ENCODE data around the gene XYLB. TPM values are rescaled to one million over a fixed set of nuclear protein-coding genes. Genes with fewer than 3 reads are reported as not detected.

Gene XYLB
- total and polyA plus RNA-seq, 9 donors: 1.4 to 7.0 (median 3.8) TPM

DNA sequence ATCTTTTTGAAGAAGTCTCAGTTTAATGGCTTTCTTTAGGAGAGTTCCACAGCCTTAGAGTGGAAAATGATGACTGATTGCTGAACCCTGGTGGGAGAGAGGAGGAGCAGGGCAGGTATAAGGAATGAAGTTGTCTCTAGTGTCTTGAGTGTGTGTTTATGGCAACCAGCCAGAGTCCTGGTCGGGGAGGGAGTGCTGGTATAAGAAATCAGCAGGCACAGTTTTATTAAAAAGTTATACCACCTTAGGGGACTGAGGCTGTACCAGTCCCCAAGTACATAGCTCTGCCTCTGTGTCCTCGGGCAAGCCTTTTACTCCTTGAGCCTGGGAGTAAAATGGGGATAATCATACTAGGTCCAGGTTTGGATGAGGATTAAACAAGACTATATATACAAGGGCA is 34.6 kb upstream of the XYLB start:
- Histone ChIP-seq H3K4me1 (ENCODE audit: insufficient read depth) (no peaks in the 10 kb centered on the region), H3K9me3 (no peaks in the 10 kb centered on the region), H3K27ac (no peak overlapping the region), H3K27me3 (no peaks in the 10 kb centered on the region), H3K4me3 (no peak overlapping the region), H3K36me3 (no peaks in the 10 kb centered on the region)
- intact Hi-C loops (cut with DNase I): no loop called here
- DNase-seq: no peak
- 56 to 67% (median 57%) methylated on average over 2 of the region's 2 CpGs for WGBS, 3 donors
- no peak for TF ChIP-seq CTCF (IDR thresholded peaks at IDR 0.05)
- no peak for TF ChIP-seq EP300 (IDR thresholded peaks at IDR 0.05)
- TF ChIP-seq POLR2A (IDR thresholded peaks at IDR 0.05): no peak

DNA sequence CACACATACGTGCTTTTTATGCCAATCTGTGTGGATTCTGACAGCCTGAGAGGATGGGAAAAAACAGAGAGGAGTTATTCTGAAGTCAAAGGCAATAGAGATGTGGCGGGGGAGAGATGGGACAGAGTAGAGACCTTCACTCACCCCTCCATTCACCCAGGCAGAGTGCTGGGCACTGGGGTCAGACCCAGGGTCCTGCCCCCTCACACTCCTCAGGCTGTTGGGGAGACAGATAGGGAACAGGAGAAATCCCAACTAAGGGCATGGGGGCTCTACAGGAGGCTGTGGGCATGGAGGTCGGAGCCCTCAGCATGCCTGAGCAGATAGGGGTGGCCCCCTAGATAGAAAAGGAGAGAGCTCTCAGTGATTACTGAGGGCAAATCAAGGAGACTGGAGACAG is 34.2 kb upstream of the XYLB start:
- Histone ChIP-seq H3K9me3 (no peaks in the 10 kb centered on the region), H3K27me3 (no peaks in the 10 kb centered on the region), H3K4me3 (no peak overlapping the region), H3K27ac (no peak overlapping the region), H3K36me3 (no peaks in the 10 kb centered on the region), H3K4me1 (ENCODE audit: insufficient read depth) (no peaks in the 10 kb centered on the region)
- TF ChIP-seq CTCF (IDR thresholded peaks at IDR 0.05) (no peak), POLR2A (IDR thresholded peaks at IDR 0.05) (no peak), EP300 (IDR thresholded peaks at IDR 0.05) (no peak)
- 86 to 95% (median 90%) methylated on average over 3 of the region's 3 CpGs for WGBS, 3 donors
- intact Hi-C loops (cut with DNase I): no loop called here
- no peak for DNase-seq

- H3K4me1 ChIP-seq (ENCODE audit: insufficient read depth): no peaks in the 10 kb centered on the region
- intact Hi-C loops (cut with DNase I): no loop called here
- TF ChIP-seq POLR2A (IDR thresholded peaks at IDR 0.05) (no peak), CTCF (IDR thresholded peaks at IDR 0.05) (no peak), EP300 (IDR thresholded peaks at IDR 0.05) (no peak)
- no peaks in the 10 kb centered on the region for H3K9me3 ChIP-seq
- H3K4me3 ChIP-seq: no peak overlapping the region
- no peak for DNase-seq
- no peak overlapping the region for H3K27ac ChIP-seq
- 68 to 77% (median 77%) methylated on average over 5 of the region's 5 CpGs for WGBS, 3 donors
- no peaks in the 10 kb centered on the region for H3K36me3 ChIP-seq
- no peaks in the 10 kb centered on the region for H3K27me3 ChIP-seq
These were observed 33.3 kb upstream of the XYLB start for GRCh38 chr3:38313263-38313662.

DNA sequence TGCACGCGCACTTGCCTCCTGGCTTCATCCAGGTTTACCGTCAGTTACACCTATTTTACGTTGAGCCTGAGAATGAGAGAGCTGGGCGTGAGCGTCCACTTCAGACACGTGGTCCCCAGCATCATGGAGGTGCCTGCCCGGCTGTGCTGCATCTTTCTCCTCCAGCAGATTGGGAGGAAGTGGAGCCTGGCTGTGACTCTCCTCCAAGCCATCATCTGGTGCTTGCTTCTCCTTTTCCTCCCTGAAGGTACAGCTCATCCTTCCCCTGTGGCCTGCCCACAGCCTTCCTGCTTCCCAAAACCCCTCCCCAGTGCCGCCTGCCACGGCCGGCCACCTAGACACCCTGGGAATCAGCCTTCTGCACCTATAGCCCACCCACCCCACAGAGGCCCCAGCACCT is 32.9 kb upstream of the XYLB start:
- Histone ChIP-seq H3K4me3 (no peak overlapping the region), H3K36me3 (no peaks in the 10 kb centered on the region), H3K27me3 (no peaks in the 10 kb centered on the region), H3K9me3 (no peaks in the 10 kb centered on the region), H3K27ac (no peak overlapping the region), H3K4me1 (ENCODE audit: insufficient read depth) (no peaks in the 10 kb centered on the region)
- TF ChIP-seq CTCF (IDR thresholded peaks at IDR 0.05): no peak
- no peak for TF ChIP-seq EP300 (IDR thresholded peaks at IDR 0.05)
- no peak for TF ChIP-seq POLR2A (IDR thresholded peaks at IDR 0.05)
- intact Hi-C loops (cut with DNase I): no loop called here
- no peak for DNase-seq
- 78 to 87% (median 78%) methylated on average over 11 of the region's 11 CpGs for WGBS, 3 donors

Measured in ovary (tissue), 9 donors.